SK-MEL-5 (cell line): ENCODE measurements around the gene ZNF488. TPM values are rescaled to one million over a fixed set of nuclear protein-coding genes. Genes with fewer than 3 reads are reported as not detected.
"Not testable (repeated sequence)": the region's sequence is repeated elsewhere in the genome, so short reads cannot be mapped to it uniquely, and the experiment has no call there.

ENCODE experiments used
- DNase-seq: peaks from one replicate; pipeline ENCODE4 v3.0.0-alpha.2; 2016; ENCODE audit warnings: low read depth, low spot score
- in situ Hi-C: cut with HindIII; loops from 2 replicates; pipeline ENCODE4 v1.10.0; 2016; ENCODE audit warnings: low sequenced_read_pairs, high pct_unique_total_duplicates, low pct_unique_long_range_greater_than_20kb
- polyA plus RNA-seq, 2 experiments: library from polyadenylated mRNA; depleted of rRNA; stranded (reverse); fragments of >200 nt; gene quantifications; 2 replicates each; pipeline ENCODE4 v1.2.3, GENCODE V29; 2015
- total RNA-seq: library from RNA; depleted of rRNA; stranded (reverse); fragments of >200 nt; shearing (Covaris generic); gene quantifications from 2 replicates; pipeline ENCODE4 v1.2.3, GENCODE V29; 2014; rRNA removed

The ZNF488 gene
- total RNA-seq = not detected in 2 replicates
- polyA plus RNA-seq (2015; cell fraction: cytosol; rRNA removed) = 0.05 and 0.46 TPM in 2 replicates
- 0.05 and 0.19 TPM in 2 replicates for polyA plus RNA-seq (2015; cell fraction: nucleus; rRNA removed)

- in situ Hi-C loops = no loop called here
- DNase-seq = peak; percentile 67
Observed at GRCh38 chr10:47384148-47384921, at the start of gene ZNF488. Gene ZNF488 (minus strand): TSS chr10:47384293. CDS start chr10:47368829, 15,464 bp downstream.

- in situ Hi-C loops = no loop called here
- DNase-seq = no peak
Observed at GRCh38 chr10:47425813-47426419, 41.8 kb upstream of the ZNF488 start.

GRCh38 chr10:47424231-47424630 is 40.1 kb upstream of the ZNF488 start:
- in situ Hi-C loops = no loop called here
- DNase-seq = no peak

- in situ Hi-C loops = no loop called here
- peak; percentile 17 for DNase-seq
Observed at GRCh38 chr10:47423476-47423875, 39.4 kb upstream of the ZNF488 start.

GRCh38 chr10:47421057-47421952 is 37.2 kb upstream of the ZNF488 start:
- in situ Hi-C loops = no loop called here

GRCh38 chr10:47420305-47421056 is 36.4 kb upstream of the ZNF488 start:
- in situ Hi-C loops = no loop called here

More at GRCh38 chr10:47421057-47421952, 37.2 kb upstream of the ZNF488 start:
- no peak for DNase-seq

GRCh38 chr10:47419421-47419820 is 35.3 kb upstream of the ZNF488 start:
- DNase-seq = no peak
- in situ Hi-C loops = no loop called here

More at GRCh38 chr10:47420305-47421056, 36.4 kb upstream of the ZNF488 start:
- no peak for DNase-seq

- in situ Hi-C loops = no loop called here
- DNase-seq = no peak
Observed at GRCh38 chr10:47418966-47419365, 34.9 kb upstream of the ZNF488 start.

- in situ Hi-C loops = no loop called here
- no peak for DNase-seq
Observed at GRCh38 chr10:47418321-47418720, 34.2 kb upstream of the ZNF488 start.

GRCh38 chr10:47416305-47417218 is 32.5 kb upstream of the ZNF488 start:
- in situ Hi-C loops, DNase-seq: not testable (repeated sequence)

GRCh38 chr10:47415520-47416304 is 31.6 kb upstream of the ZNF488 start:
- in situ Hi-C loops = no loop called here
- no peak for DNase-seq

- DNase-seq = no peak
- in situ Hi-C loops = no loop called here
Observed at GRCh38 chr10:47414752-47415519, 30.8 kb upstream of the ZNF488 start.

GRCh38 chr10:47414227-47414592 is 30.1 kb upstream of the ZNF488 start:
- in situ Hi-C loops = no loop called here
- DNase-seq = no peak

GRCh38 chr10:47413531-47414226 is 29.6 kb upstream of the ZNF488 start:
- in situ Hi-C loops = no loop called here
- no peak for DNase-seq
